MCF 10A (cell line): Measurements from ENCODE around the gene COX7A2L. TPM values are rescaled to one million over a fixed set of nuclear protein-coding genes. Genes with fewer than 3 reads are reported as not detected.

Experiments used
- Bru-seq: library from RNA; stranded (reverse); fragments of 400-500 nt; gene quantifications from one replicate; lab custom pipeline; 2021; lab: Mats Ljungman, UMichigan
- BruChase-seq, 2 experiments: library from RNA; stranded (reverse); fragments of 400-500 nt; gene quantifications; one replicate each; lab custom pipeline; 2021; lab: Mats Ljungman, UMichigan
- BruUV-seq: library from RNA; stranded (reverse); fragments of 400-500 nt; replicated peaks from 2 replicates; lab custom pipeline; 2021; lab: Mats Ljungman, UMichigan
- CTCF ChIA-PET: fragments of 300-600 bp; sonication (Branson Sonifier 250); formaldehyde crosslinking; extraction: SDS; loops from one replicate; lab custom pipeline; 2021; ENCODE audit warnings: antibody characterized with exemption, inconsistent platforms; lab: Yijun Ruan, JAX
- POLR2A ChIA-PET: fragments of 300-600, 350-650 bp; sonication (Branson Sonifier 250); formaldehyde crosslinking; extraction: SDS; loops from one replicate; lab custom pipeline; 2020; ENCODE audit warnings: antibody characterized with exemption, inconsistent platforms; lab: Yijun Ruan, JAX
- DNase-seq: peaks from one replicate; pipeline ENCODE4 v3.0.0-alpha.2; 2018; ENCODE audit not compliant: unreplicated experiment
- H3K27ac Mint-ChIP-seq: one replicate; pipeline ENCODE4 v1.8.0; 2022; ENCODE audit warnings: mild to moderate bottlenecking, low read depth, mixed read lengths; ENCODE audit not compliant: unreplicated experiment
- H3K27me3 Mint-ChIP-seq: one replicate; pipeline ENCODE4 v1.8.0; 2022; ENCODE audit warnings: mixed read lengths; ENCODE audit not compliant: insufficient read depth, unreplicated experiment
- H3K36me3 Mint-ChIP-seq: one replicate; pipeline ENCODE4 v1.8.0; 2022; ENCODE audit warnings: mild to moderate bottlenecking, moderate library complexity, mixed read lengths; ENCODE audit not compliant: insufficient read depth, unreplicated experiment
- H3K4me1 Mint-ChIP-seq: one replicate; pipeline ENCODE4 v1.8.0; 2022; ENCODE audit warnings: mixed read lengths; ENCODE audit not compliant: insufficient read depth, unreplicated experiment
- H3K4me3 Mint-ChIP-seq: one replicate; pipeline ENCODE4 v1.8.0; 2022; ENCODE audit warnings: mild to moderate bottlenecking, moderate library complexity, mixed read lengths; ENCODE audit not compliant: unreplicated experiment
- H3K9me3 Mint-ChIP-seq: one replicate; pipeline ENCODE4 v1.8.0; 2022; ENCODE audit warnings: mixed read lengths; ENCODE audit not compliant: unreplicated experiment
- intact Hi-C: fragments of 100-400 bp; cut with micrococcal nuclease; formaldehyde crosslinking; loops from 2 replicates; pipeline ENCODE4 v1.14.1; 2022
- long read RNA-seq: library from polyadenylated mRNA; stranded (forward); transcript quantifications from one replicate; pipeline ENCODE4 v2.0.0, GENCODE V29; 2022
- total RNA-seq: library from RNA; stranded (reverse); gene quantifications from 2 replicates; pipeline ENCODE4 v1.2.3, GENCODE V29; 2022
- TF ChIP-seq, protein P1 (sequence below): fragments of 200-600 bp; IDR thresholded peaks from one replicate; pipeline ENCODE4 v1.8.0; 2022; ENCODE audit warnings: antibody characterized with exemption, mild to moderate bottlenecking; ENCODE audit not compliant: unreplicated experiment

The COX7A2L gene, protein sequence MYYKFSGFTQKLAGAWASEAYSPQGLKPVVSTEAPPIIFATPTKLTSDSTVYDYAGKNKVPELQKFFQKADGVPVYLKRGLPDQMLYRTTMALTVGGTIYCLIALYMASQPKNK
- total RNA-seq (190 and 249 TPM in 2 replicates), Bru-seq, nascent RNA (percentile 85 among the genes with signal in this experiment), BruChase-seq, experiment 1, labeled RNA remaining after a 6-hour chase (percentile 93 among the genes with signal in this experiment), BruChase-seq, experiment 2, labeled RNA remaining after a 2-hour chase (percentile 91 among the genes with signal in this experiment)
- long read RNA-seq, transcript COX7A2L-201 (3 exons, 1,112 nt): major isoform, 498 of 523 reads
- long read RNA-seq, partial matches to known transcripts: 0 of 523 reads
- long read RNA-seq, other reads (novel, unspliced or antisense): 20 of 523 reads

DNA sequence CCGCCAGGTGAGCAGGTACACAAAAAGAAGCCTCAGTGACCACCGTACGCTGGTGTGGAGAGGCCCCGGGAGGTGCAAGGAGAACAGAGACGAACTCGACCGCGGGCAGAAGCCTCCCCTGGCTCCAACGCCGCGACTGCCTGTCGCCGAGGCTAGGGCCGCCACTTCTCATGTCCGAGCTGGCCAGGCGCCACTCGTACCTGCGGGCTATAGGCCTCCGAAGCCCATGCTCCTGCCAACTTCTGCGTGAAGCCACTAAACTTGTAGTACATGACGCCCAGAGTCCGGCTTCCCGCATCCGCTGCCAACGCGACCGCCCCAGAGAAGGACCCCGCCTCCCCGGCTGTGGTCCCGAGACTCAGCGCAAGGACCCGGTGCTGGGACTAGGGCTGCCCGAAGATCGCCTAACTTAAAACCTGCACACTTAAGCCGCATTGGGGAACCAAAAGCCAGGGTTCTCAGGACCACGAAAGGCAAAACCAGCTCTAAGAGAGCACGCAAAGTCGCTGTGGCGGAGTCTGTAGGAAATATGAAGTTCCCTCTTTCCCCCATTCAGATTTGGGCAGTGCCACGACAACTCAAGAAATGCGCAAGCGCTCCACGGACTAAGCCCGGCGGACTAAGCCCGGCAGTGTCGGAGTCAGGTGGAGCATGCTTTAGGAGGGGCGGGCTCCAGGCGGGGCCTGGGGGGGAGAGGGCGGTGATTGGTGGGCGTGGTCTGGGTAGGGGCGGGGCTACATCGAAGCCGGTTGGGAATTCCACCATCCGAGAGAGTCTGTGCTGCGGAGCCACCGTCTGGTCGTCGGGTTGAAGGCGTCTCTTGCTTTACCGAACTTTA is at the start of gene COX7A2L:
Gene COX7A2L (minus strand): TSS at position 328 of the 838 bp plus-strand sequence. CDS start 56 bp downstream, at position 272.
- Mint-ChIP-seq H3K27ac (peak within 1 kb of the TSS; percentile 86), H3K4me3 (peak within 1 kb of the TSS; percentile 79), H3K4me1 (peaks cover 32% of the 10 kb centered on the region), H3K9me3 (no peaks in the 10 kb centered on the region), H3K27me3 (no peaks in the 10 kb centered on the region), H3K36me3 (peaks cover 19% of the 10 kb centered on the region)
- intact Hi-C loops: loop anchor here (1.0 to 10.0 kb wide), 3 partner anchors 60 to 304 kb away; no protein-coding TSS in a partner anchor
- peak; percentile 96 for DNase-seq
- BruUV-seq: no TSS peak
- TF ChIP-seq, protein P1, sequence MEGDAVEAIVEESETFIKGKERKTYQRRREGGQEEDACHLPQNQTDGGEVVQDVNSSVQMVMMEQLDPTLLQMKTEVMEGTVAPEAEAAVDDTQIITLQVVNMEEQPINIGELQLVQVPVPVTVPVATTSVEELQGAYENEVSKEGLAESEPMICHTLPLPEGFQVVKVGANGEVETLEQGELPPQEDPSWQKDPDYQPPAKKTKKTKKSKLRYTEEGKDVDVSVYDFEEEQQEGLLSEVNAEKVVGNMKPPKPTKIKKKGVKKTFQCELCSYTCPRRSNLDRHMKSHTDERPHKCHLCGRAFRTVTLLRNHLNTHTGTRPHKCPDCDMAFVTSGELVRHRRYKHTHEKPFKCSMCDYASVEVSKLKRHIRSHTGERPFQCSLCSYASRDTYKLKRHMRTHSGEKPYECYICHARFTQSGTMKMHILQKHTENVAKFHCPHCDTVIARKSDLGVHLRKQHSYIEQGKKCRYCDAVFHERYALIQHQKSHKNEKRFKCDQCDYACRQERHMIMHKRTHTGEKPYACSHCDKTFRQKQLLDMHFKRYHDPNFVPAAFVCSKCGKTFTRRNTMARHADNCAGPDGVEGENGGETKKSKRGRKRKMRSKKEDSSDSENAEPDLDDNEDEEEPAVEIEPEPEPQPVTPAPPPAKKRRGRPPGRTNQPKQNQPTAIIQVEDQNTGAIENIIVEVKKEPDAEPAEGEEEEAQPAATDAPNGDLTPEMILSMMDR: no peak
- ChIA-PET POLR2A (interaction anchor here (0.6 to 5.8 kb wide), 17 partner anchors 8 to 1162 kb away, joined by 3 to 59 read pairs (median 4); no protein-coding TSS in a partner anchor), CTCF (interaction anchor here (0.6 to 3.5 kb wide), 5 partner anchors 11 to 275 kb away, joined by 3 to 14 read pairs (median 9); no protein-coding TSS in a partner anchor)

DNA sequence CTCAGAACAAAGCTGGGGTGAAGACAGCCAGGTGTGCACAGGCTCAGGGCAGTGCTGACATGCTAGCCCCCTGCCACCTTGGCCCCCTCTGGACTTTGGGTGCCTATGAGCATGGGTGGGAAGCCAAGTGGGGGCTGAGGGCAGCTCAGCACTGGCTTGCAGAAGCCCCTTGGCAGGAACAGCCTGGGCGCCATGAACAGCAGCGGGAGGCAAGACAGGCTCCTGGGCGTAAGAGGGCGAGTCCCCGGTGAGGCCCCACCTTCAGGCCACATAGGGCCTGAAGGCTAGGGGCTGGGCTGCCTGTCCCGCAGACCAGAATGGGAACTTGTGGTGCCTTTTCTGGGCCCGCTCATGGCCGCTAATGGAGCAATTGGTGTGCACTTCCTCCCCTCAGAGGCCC is 47.0 kb upstream of the COX7A2L start:
- intact Hi-C loops: no loop called here
- no peak overlapping the region for H3K27ac Mint-ChIP-seq
- no peak for DNase-seq
- no peaks in the 10 kb centered on the region for H3K36me3 Mint-ChIP-seq
- TF ChIP-seq, protein P1: no peak
- H3K4me3 Mint-ChIP-seq: no peak overlapping the region
- H3K27me3 Mint-ChIP-seq: no peaks in the 10 kb centered on the region
- BruUV-seq: no TSS peak
- no peaks in the 10 kb centered on the region for H3K4me1 Mint-ChIP-seq
- ChIA-PET POLR2A (no interaction called here), CTCF (no interaction called here)
- no peaks in the 10 kb centered on the region for H3K9me3 Mint-ChIP-seq

DNA sequence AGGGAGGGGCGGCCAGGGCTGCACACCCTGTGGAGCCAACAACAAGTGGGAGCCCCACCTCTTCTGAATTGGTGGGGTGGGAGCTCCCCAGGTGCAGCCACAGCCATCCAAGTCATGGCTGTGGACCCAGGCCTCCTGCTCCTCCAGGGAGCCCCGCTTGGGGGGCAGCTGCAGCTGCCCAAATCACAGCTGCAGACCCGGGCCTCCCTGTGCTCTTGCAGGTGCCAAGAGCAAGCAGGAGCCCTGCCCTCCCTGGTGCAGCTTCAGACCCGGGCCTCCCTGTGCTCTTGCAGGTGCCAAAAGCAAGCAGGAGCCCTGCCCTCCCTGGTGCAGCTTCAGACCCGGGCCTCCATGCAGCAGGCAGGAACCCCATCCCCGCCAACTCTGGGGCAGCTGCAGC is 46.5 kb upstream of the COX7A2L start:
- Mint-ChIP-seq H3K9me3 (no peaks in the 10 kb centered on the region), H3K4me1 (no peaks in the 10 kb centered on the region), H3K4me3 (no peak overlapping the region), H3K36me3 (no peaks in the 10 kb centered on the region), H3K27me3 (no peaks in the 10 kb centered on the region), H3K27ac (no peak overlapping the region)
- ChIA-PET CTCF (no interaction called here), POLR2A (no interaction called here)
- intact Hi-C loops: no loop called here
- BruUV-seq: no TSS peak
- no peak for DNase-seq
- TF ChIP-seq, protein P1: no peak
